Measurements from ENCODE around the gene DSTYK.

GRCh38 chr1:205227584-205228013, 16.1 kb upstream of the DSTYK start, which contains the start of gene TMCC2:
- TF ChIP-seq, protein P1, sequence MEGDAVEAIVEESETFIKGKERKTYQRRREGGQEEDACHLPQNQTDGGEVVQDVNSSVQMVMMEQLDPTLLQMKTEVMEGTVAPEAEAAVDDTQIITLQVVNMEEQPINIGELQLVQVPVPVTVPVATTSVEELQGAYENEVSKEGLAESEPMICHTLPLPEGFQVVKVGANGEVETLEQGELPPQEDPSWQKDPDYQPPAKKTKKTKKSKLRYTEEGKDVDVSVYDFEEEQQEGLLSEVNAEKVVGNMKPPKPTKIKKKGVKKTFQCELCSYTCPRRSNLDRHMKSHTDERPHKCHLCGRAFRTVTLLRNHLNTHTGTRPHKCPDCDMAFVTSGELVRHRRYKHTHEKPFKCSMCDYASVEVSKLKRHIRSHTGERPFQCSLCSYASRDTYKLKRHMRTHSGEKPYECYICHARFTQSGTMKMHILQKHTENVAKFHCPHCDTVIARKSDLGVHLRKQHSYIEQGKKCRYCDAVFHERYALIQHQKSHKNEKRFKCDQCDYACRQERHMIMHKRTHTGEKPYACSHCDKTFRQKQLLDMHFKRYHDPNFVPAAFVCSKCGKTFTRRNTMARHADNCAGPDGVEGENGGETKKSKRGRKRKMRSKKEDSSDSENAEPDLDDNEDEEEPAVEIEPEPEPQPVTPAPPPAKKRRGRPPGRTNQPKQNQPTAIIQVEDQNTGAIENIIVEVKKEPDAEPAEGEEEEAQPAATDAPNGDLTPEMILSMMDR (IDR thresholded peaks at IDR 0.05): no peak
- TF ChIP-seq POLR2A (IDR thresholded peaks at IDR 0.05): no peak
